HepG2 (cell line): ENCODE results near the gene SIN3A. TPM values are rescaled to one million over a fixed set of nuclear protein-coding genes. Genes with fewer than 3 reads are reported as not detected.

Source experiments
- EEA1 ChIP-seq: sonication (generic); formaldehyde crosslinking; IDR thresholded peaks from 2 replicates; pipeline ENCODE4 v1.5.1; 2020; ENCODE audit warnings: mild to moderate bottlenecking, missing genetic modification reagents, borderline replicate concordance
- FOXP1 ChIP-seq, 2 experiments: fragments of 450-650 bp in 1 of 2; IDR thresholded peaks; 2 replicates each; pipeline ENCODE4 v1.6.1; 2017 to 2018; ENCODE audit warnings: antibody characterized with exemption in 1 of 2
- GATAD1 ChIP-seq: IDR thresholded peaks from 2 replicates; pipeline ENCODE4 v1.6.1; 2016; ENCODE audit warnings: missing genetic modification reagents, missing compliant biosample characterization
- HMG20B ChIP-seq: conservative IDR thresholded peaks from 2 replicates; pipeline ENCODE4 v1.6.1; 2016; ENCODE audit warnings: missing genetic modification reagents, missing compliant biosample characterization
- HNRNPH1 ChIP-seq: fragments of 200-400 bp; formaldehyde crosslinking; optimal IDR thresholded peaks from 2 replicates; pipeline ENCODE3; 2017; ENCODE audit warnings: mild to moderate bottlenecking, low read depth, low read length
- HNRNPL ChIP-seq: fragments of 200-400 bp; formaldehyde crosslinking; IDR thresholded peaks from 2 replicates; pipeline ENCODE4 v1.6.1; 2017; ENCODE audit warnings: mild to moderate bottlenecking, low read depth, low read length
- IRX3 ChIP-seq: sonication (generic); formaldehyde crosslinking; IDR thresholded peaks from 2 replicates; pipeline ENCODE4 v1.8.1; 2023; ENCODE audit warnings: mild to moderate bottlenecking, low read depth, missing genetic modification reagents, borderline replicate concordance
- JUND ChIP-seq: sonication (generic); formaldehyde crosslinking; IDR thresholded peaks from 2 replicates; pipeline ENCODE4 v1.8.0; 2022; ENCODE audit warnings: mild to moderate bottlenecking, missing genetic modification reagents
- KLF16 ChIP-seq, 2 experiments: sonication (generic) in 1 of 2; formaldehyde crosslinking in 1 of 2; IDR thresholded peaks; 2 replicates each; pipeline versions ENCODE4 v1.6.1 to v1.8.0; 2016 to 2023; ENCODE audit warnings: missing genetic modification reagents in 2 of 2, missing compliant biosample characterization in 1 of 2
- PCBP1 ChIP-seq: fragments of 200-400 bp; formaldehyde crosslinking; IDR thresholded peaks from 2 replicates; pipeline ENCODE4 v1.6.1; 2017; ENCODE audit warnings: mild to moderate bottlenecking, low read depth, low read length, borderline replicate concordance
- PHF21A ChIP-seq: sonication (generic); formaldehyde crosslinking; IDR thresholded peaks from 2 replicates; pipeline ENCODE4 v1.5.0; 2020; ENCODE audit warnings: mild to moderate bottlenecking, missing genetic modification reagents
- REXO4 ChIP-seq: sonication (generic); formaldehyde crosslinking; IDR thresholded peaks from 2 replicates; pipeline ENCODE4 v1.8.0; 2022; ENCODE audit warnings: missing genetic modification reagents, mild to moderate bottlenecking, borderline replicate concordance
- SMYD3 ChIP-seq: sonication (generic); formaldehyde crosslinking; IDR thresholded peaks from 2 replicates; pipeline ENCODE4 v1.8.1; 2023; ENCODE audit warnings: mild to moderate bottlenecking, missing genetic modification reagents
- ZBTB39 ChIP-seq: sonication (generic); formaldehyde crosslinking; IDR thresholded peaks from 2 replicates; pipeline ENCODE4 v1.5.0; 2020; ENCODE audit warnings: missing genetic modification reagents
- ZC3H4 ChIP-seq: sonication (generic); formaldehyde crosslinking; IDR thresholded peaks from 2 replicates; pipeline ENCODE4 v1.4.0; 2020; ENCODE audit warnings: missing genetic modification reagents, borderline replicate concordance
- ZFP36L2 ChIP-seq: sonication (generic); formaldehyde crosslinking; IDR thresholded peaks from 2 replicates; pipeline ENCODE4 v1.4.0; 2020; ENCODE audit warnings: missing genetic modification reagents
- ZNF24 ChIP-seq: fragments of 450-650 bp; IDR thresholded peaks from 2 replicates; pipeline ENCODE4 v1.6.1; 2017; ENCODE audit warnings: antibody characterized with exemption, mild to moderate bottlenecking
- ZNF253 ChIP-seq: sonication (generic); formaldehyde crosslinking; IDR thresholded peaks from 2 replicates; pipeline ENCODE4 v1.8.0; 2022; ENCODE audit warnings: mild to moderate bottlenecking, missing genetic modification reagents, borderline replicate concordance
- ZNF292 ChIP-seq: sonication (generic); formaldehyde crosslinking; IDR thresholded peaks from 2 replicates; pipeline ENCODE4 v1.8.1; 2022; ENCODE audit warnings: mild to moderate bottlenecking, low read depth, missing genetic modification reagents, borderline replicate concordance
- ZNF3 ChIP-seq: IDR thresholded peaks from 2 replicates; pipeline ENCODE4 v1.7.0; 2017; ENCODE audit warnings: inconsistent platforms
- ZNF33A ChIP-seq: sonication (generic); formaldehyde crosslinking; IDR thresholded peaks from 2 replicates; pipeline ENCODE4 v1.5.1; 2020; ENCODE audit warnings: missing genetic modification reagents, mild to moderate bottlenecking, moderate library complexity, borderline replicate concordance
- ZNF414 ChIP-seq: sonication (generic); formaldehyde crosslinking; IDR thresholded peaks from 2 replicates; pipeline ENCODE4 v1.5.0; 2020; ENCODE audit warnings: missing genetic modification reagents
- ZNF441 ChIP-seq: sonication (generic); formaldehyde crosslinking; IDR thresholded peaks from 2 replicates; pipeline ENCODE4 v1.7.0; 2021; ENCODE audit warnings: missing genetic modification reagents, borderline replicate concordance
- ZNF557 ChIP-seq: sonication (generic); formaldehyde crosslinking; IDR thresholded peaks from 2 replicates; pipeline ENCODE4 v1.4.0; 2020; ENCODE audit warnings: missing genetic modification reagents
- ZNF619 ChIP-seq: sonication (generic); formaldehyde crosslinking; IDR thresholded peaks from 2 replicates; pipeline ENCODE4 v1.4.0; 2020; ENCODE audit warnings: mild to moderate bottlenecking, missing genetic modification reagents
- ZSCAN29 ChIP-seq: sonication (generic); formaldehyde crosslinking; conservative IDR thresholded peaks from 2 replicates; pipeline ENCODE4 v1.4.0; 2020; ENCODE audit warnings: mild to moderate bottlenecking, missing genetic modification reagents
- polyA plus RNA-seq, 8 experiments: library from polyadenylated mRNA; depleted of rRNA in 3 of 8; stranded (reverse) in 7 of 8; unstranded in 1 of 8; fragments of >200 nt; fragmentation: Illumina TruSeq in 4 of 8; extraction: Trizol in 4 of 8; gene quantifications; 2 replicates each; pipeline versions ENCODE4 v1.2.1 to v1.2.3, GENCODE V29; 2011 to 2016; ENCODE audit warnings: low read depth in 4 of 8, missing spikeins in 1 of 8, mixed read lengths in 1 of 8; ENCODE audit not compliant: insufficient read depth in 1 of 8
- total RNA-seq, 5 experiments: library from RNA; depleted of rRNA; stranded (reverse); fragments of >200 nt; fragmentation: Illumina TruSeq; extraction: Trizol; gene quantifications; 2 replicates each; pipeline ENCODE4 v1.2.3, GENCODE V29; 2016; ENCODE audit warnings: low read depth in 1 of 5
- TF ChIP-seq, protein P1 (sequence below): IDR thresholded peaks from 2 replicates; pipeline ENCODE4 v1.6.1; 2016; ENCODE audit warnings: mild to moderate bottlenecking

The SIN3A gene
- total and polyA plus RNA-seq, 2 of the 13 experiments (the other 11 are each of a cell fraction or from before 2014, with no cell fraction given) = 16.1 to 28.1 TPM

GRCh38 chr15:75347222-75348033 is 104.1 kb downstream of the SIN3A start (continued):
- TF ChIP-seq ZSCAN29 (CRISPR knock-in tag) (no peak), ZNF619 (no peak; the same call in 1 of the 2 replicates), PHF21A (peak; percentile 47), SMYD3 (CRISPR knock-in tag) (0 out of 2 replicates have a peak, but pooled peaks have one; percentile 35), FOXP1 (IDR thresholded peaks at IDR 0.05) (no peak), FOXP1 (CRISPR knock-in tag; IDR thresholded peaks at IDR 0.05) (no peak), ZNF414 (CRISPR knock-in tag) (peak; percentile 78; the same call in 1 of the 2 replicates), GATAD1 (CRISPR knock-in tag) (peak; percentile 35; the same call in 1 of the 2 replicates), ZFP36L2 (CRISPR knock-in tag) (no peak), ZNF441 (no peak), REXO4 (CRISPR knock-in tag) (no peak), HMG20B (CRISPR knock-in tag) (no peak), IRX3 (CRISPR knock-in tag) (no peak), ZNF292 (0 out of 2 replicates have a peak, but pooled peaks have one; percentile 49), HNRNPL (no peak), ZNF24 (no peak), HNRNPH1 (no peak), EEA1 (CRISPR knock-in tag) (no peak), JUND (no peak), ZBTB39 (CRISPR knock-in tag) (no peak; the same call in 1 of the 2 replicates), ZNF253 (peak; percentile 43; the same call in 1 of the 2 replicates), PCBP1 (peak; percentile 89; the same call in 1 of the 2 replicates), ZNF33A (CRISPR knock-in tag) (no peak), KLF16 (CRISPR knock-in tag; IDR thresholded peaks at IDR 0.05) (no peak; a peak in 1 of 4 replicates), ZC3H4 (no peak), ZNF3 (CRISPR knock-in tag) (no peak), ZNF557 (CRISPR knock-in tag) (no peak)
- TF ChIP-seq, protein P1, sequence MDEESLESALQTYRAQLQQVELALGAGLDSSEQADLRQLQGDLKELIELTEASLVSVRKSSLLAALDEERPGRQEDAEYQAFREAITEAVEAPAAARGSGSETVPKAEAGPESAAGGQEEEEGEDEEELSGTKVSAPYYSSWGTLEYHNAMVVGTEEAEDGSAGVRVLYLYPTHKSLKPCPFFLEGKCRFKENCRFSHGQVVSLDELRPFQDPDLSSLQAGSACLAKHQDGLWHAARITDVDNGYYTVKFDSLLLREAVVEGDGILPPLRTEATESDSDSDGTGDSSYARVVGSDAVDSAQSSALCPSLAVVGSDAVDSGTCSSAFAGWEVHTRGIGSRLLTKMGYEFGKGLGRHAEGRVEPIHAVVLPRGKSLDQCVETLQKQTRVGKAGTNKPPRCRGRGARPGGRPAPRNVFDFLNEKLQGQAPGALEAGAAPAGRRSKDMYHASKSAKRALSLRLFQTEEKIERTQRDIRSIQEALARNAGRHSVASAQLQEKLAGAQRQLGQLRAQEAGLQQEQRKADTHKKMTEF (CRISPR knock-in tag) = peak; percentile 56
